Rectal smooth muscle tissue (tissue), 1 donor: ENCODE data around the gene TMEM229A.
"Not testable (repeated sequence)": the region's sequence is repeated elsewhere in the genome, so short reads cannot be mapped to it uniquely, and the experiment has no call there.

Source experiments
- H3K27ac ChIP-seq: one replicate; pipeline ENCODE4 v1.7.0; 2013; ENCODE audit warnings: low read depth, low read length, inconsistent platforms
- H3K27me3 ChIP-seq: one replicate; pipeline ENCODE4 v1.7.0; 2013; ENCODE audit warnings: low read length; ENCODE audit not compliant: control insufficient read depth, insufficient read depth
- H3K36me3 ChIP-seq: one replicate; pipeline ENCODE4 v1.7.0; 2013; ENCODE audit warnings: low read length; ENCODE audit not compliant: control insufficient read depth, insufficient read depth
- H3K4me1 ChIP-seq: one replicate; pipeline ENCODE4 v1.7.0; 2013; ENCODE audit warnings: low read length; ENCODE audit not compliant: control insufficient read depth, insufficient read depth
- H3K4me3 ChIP-seq: one replicate; pipeline ENCODE4 v1.7.0; 2013; ENCODE audit warnings: low read length
- H3K9ac ChIP-seq: one replicate; pipeline ENCODE4 v1.7.0; 2013; ENCODE audit warnings: low read length

Gene TMEM229A

GRCh38 chr7:124032369-124033094, at the start of gene TMEM229A:
TSS of gene TMEM229A (minus strand) at chr7:124033067. CDS start at chr7:124033003, 64 bp downstream.
- peaks cover 2% of the 10 kb centered on the region for H3K27me3 ChIP-seq
- H3K36me3 ChIP-seq, result no peaks in the 10 kb centered on the region
- H3K27ac ChIP-seq, result no peak within 1 kb of the TSS
- peaks cover 2% of the 10 kb centered on the region for H3K4me1 ChIP-seq
- no peak within 1 kb of the TSS for H3K9ac ChIP-seq
- peak within 1 kb of the TSS; percentile 68 for H3K4me3 ChIP-seq

- H3K9ac ChIP-seq, H3K4me3 ChIP-seq, H3K27me3 ChIP-seq, H3K27ac ChIP-seq, H3K36me3 ChIP-seq, H3K4me1 ChIP-seq: not testable (repeated sequence)
Measured at GRCh38 chr7:124082234-124082633, 49.4 kb upstream of the TMEM229A start.

- Histone ChIP-seq H3K4me3 (no peak overlapping the region), H3K27ac (no peak overlapping the region), H3K4me1 (no peaks in the 10 kb centered on the region), H3K27me3 (no peaks in the 10 kb centered on the region), H3K9ac (no peak overlapping the region), H3K36me3 (no peaks in the 10 kb centered on the region)
Measured at GRCh38 chr7:124077546-124077945, 44.7 kb upstream of the TMEM229A start.

GRCh38 chr7:124076841-124077240, 44.0 kb upstream of the TMEM229A start:
- Histone ChIP-seq H3K27me3 (no peaks in the 10 kb centered on the region), H3K27ac (no peak overlapping the region), H3K36me3 (no peaks in the 10 kb centered on the region), H3K4me1 (no peaks in the 10 kb centered on the region), H3K9ac (no peak overlapping the region), H3K4me3 (no peak overlapping the region)

- H3K27me3 ChIP-seq, result no peaks in the 10 kb centered on the region
- H3K9ac ChIP-seq, result no peak overlapping the region
- H3K4me3 ChIP-seq, result no peak overlapping the region
- no peak overlapping the region for H3K27ac ChIP-seq
- H3K4me1 ChIP-seq, result no peaks in the 10 kb centered on the region
- no peaks in the 10 kb centered on the region for H3K36me3 ChIP-seq
Measured at GRCh38 chr7:124074007-124074406, 41.1 kb upstream of the TMEM229A start.

- H3K4me3 ChIP-seq, result no peak overlapping the region
- no peak overlapping the region for H3K27ac ChIP-seq
- no peaks in the 10 kb centered on the region for H3K27me3 ChIP-seq
- H3K36me3 ChIP-seq, result no peaks in the 10 kb centered on the region
- H3K9ac ChIP-seq, result no peak overlapping the region
- H3K4me1 ChIP-seq, result no peaks in the 10 kb centered on the region
Measured at GRCh38 chr7:124073310-124073645, 40.4 kb upstream of the TMEM229A start.

- Histone ChIP-seq H3K27ac (no peak overlapping the region), H3K27me3 (no peaks in the 10 kb centered on the region), H3K36me3 (no peaks in the 10 kb centered on the region), H3K9ac (no peak overlapping the region), H3K4me1 (no peaks in the 10 kb centered on the region), H3K4me3 (no peak overlapping the region)
Measured at GRCh38 chr7:124072603-124073309, 39.9 kb upstream of the TMEM229A start.

GRCh38 chr7:124071843-124072242, 39.0 kb upstream of the TMEM229A start:
- Histone ChIP-seq H3K9ac (no peak overlapping the region), H3K4me3 (no peak overlapping the region), H3K27me3 (no peaks in the 10 kb centered on the region), H3K36me3 (no peaks in the 10 kb centered on the region), H3K27ac (no peak overlapping the region), H3K4me1 (no peaks in the 10 kb centered on the region)

GRCh38 chr7:124062171-124062570, 29.3 kb upstream of the TMEM229A start:
- Histone ChIP-seq H3K4me3 (no peak overlapping the region), H3K4me1 (no peaks in the 10 kb centered on the region), H3K27me3 (no peaks in the 10 kb centered on the region), H3K27ac (no peak overlapping the region), H3K36me3 (no peaks in the 10 kb centered on the region), H3K9ac (no peak overlapping the region)

GRCh38 chr7:124060528-124060927, 27.7 kb upstream of the TMEM229A start:
- H3K27me3 ChIP-seq, result no peaks in the 10 kb centered on the region
- H3K36me3 ChIP-seq, result no peaks in the 10 kb centered on the region
- H3K4me1 ChIP-seq, result no peaks in the 10 kb centered on the region
- no peak overlapping the region for H3K9ac ChIP-seq
- H3K27ac ChIP-seq, result no peak overlapping the region
- H3K4me3 ChIP-seq, result no peak overlapping the region

GRCh38 chr7:124059375-124059774, 26.5 kb upstream of the TMEM229A start:
- H3K4me1 ChIP-seq, result no peaks in the 10 kb centered on the region
- no peak overlapping the region for H3K9ac ChIP-seq
- H3K27me3 ChIP-seq, result no peaks in the 10 kb centered on the region

GRCh38 chr7:124058515-124058914, 25.6 kb upstream of the TMEM229A start:
- H3K9ac ChIP-seq, result no peak overlapping the region
- H3K4me3 ChIP-seq, result no peak overlapping the region
- H3K27me3 ChIP-seq, result no peaks in the 10 kb centered on the region

More at GRCh38 chr7:124059375-124059774, 26.5 kb upstream of the TMEM229A start:
- Histone ChIP-seq H3K4me3 (no peak overlapping the region), H3K27ac (no peak overlapping the region), H3K36me3 (no peaks in the 10 kb centered on the region)

GRCh38 chr7:124057872-124058271, 25.0 kb upstream of the TMEM229A start:
- Histone ChIP-seq H3K4me1 (no peaks in the 10 kb centered on the region), H3K27me3 (no peaks in the 10 kb centered on the region), H3K4me3 (no peak overlapping the region), H3K36me3 (no peaks in the 10 kb centered on the region), H3K27ac (no peak overlapping the region), H3K9ac (no peak overlapping the region)

More at GRCh38 chr7:124058515-124058914, 25.6 kb upstream of the TMEM229A start:
- Histone ChIP-seq H3K4me1 (no peaks in the 10 kb centered on the region), H3K27ac (no peak overlapping the region), H3K36me3 (no peaks in the 10 kb centered on the region)
